ENCODE data around the gene HTR5A.

- TF ChIP-seq CTCF (IDR thresholded peaks at IDR 0.05; ENCODE audit: extremely low read depth in 1 of 2, insufficient read depth in 1 of 2, low read depth in 1 of 2, low read length in 2 of 2) (no peak), MYC (IDR thresholded peaks at IDR 0.05; ENCODE audit: low read depth, low read length) (no peak), EZH2 (IDR thresholded peaks at IDR 0.05; ENCODE audit: borderline replicate concordance, low read depth, low read length, severe bottlenecking) (no peak)
Observed at GRCh38 chr7:155124706-155125105, 54.6 kb downstream of the HTR5A start.

All from endothelial cell of umbilical vein (primary cell).